Esophagus squamous epithelium (tissue), 4 donors: ENCODE measurements around the gene BACE1-AS.

Source experiments
- CTCF ChIP-seq, 6 experiments: fragments of 450-650 bp in 4 of 6; fragments of 200-600 bp in 2 of 6; sonication (generic) in 2 of 6; IDR thresholded peaks; one replicate each; pipeline ENCODE4 v1.5.1; 2016 to 2019; ENCODE audit warnings: antibody characterized with exemption in 6 of 6, mild to moderate bottlenecking in 4 of 6, moderate library complexity in 4 of 6
- POLR2A ChIP-seq, 4 donors: fragments of 450-650 bp; IDR thresholded peaks; one replicate each; pipeline ENCODE4 v1.6.1; 2017; ENCODE audit warnings: antibody characterized with exemption in 4 of 4, mild to moderate bottlenecking in 4 of 4, moderate library complexity in 3 of 4

GRCh38 chr11:117271208-117271607, 19.9 kb upstream of the BACE1-AS start:
- TF ChIP-seq CTCF (IDR thresholded peaks at IDR 0.05): no peak
- no peak for TF ChIP-seq POLR2A (IDR thresholded peaks at IDR 0.05)
